CD4-positive, alpha-beta T cell treated with Interleukin-6 for 4 hours (primary cell): ENCODE measurements around the gene IL4I1.
A peak's percentile ranks its signal among the peaks of the same experiment; 100 is the strongest.

ENCODE experiments used
- DNase-seq: peaks from one replicate; pipeline ENCODE4 v3.0.0-alpha.2; 2020; ENCODE audit warnings: mixed read lengths

The IL4I1 gene

DNA sequence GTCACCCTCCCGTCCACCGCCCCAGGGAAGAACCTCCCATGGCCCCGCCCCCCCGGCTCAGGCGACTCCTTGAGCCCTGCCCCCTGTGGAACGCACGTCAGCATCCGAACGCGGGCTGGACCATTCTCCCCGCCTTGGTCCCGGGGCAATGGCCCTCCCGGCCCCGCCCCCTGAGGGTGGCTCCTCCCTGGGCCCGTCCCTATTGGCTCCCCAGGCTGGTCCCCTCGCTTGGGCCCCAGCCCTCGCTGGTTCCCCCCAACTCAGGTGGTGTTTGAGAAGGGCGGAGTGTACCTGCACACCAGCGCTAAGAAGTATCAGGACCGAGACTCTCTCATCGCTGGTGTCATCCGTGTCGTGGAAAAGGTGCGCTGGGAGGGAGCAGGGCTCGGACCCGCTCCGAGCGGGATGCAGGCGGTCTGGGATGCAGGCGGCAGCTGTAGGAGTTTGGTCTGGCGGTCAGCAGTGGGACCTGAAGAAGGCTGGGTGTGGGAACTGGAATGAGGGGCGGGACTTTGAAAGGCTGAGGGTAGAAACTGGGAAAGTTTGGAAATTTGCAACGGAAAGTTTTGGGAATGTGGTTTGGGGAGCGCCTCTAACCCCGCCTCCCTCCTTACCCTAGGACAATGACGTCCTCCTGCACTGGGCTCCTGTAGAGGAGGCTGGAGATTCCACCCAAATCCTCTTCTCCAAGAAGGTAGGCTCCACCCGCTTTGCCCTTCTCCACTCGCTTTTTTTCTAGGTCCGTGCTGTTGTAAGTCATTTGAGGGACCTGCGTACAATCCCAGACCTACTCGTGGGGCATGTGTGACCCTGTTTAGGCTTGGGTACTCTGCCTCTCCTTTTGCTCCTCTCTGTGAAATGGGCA lies 18.6 kb downstream of the IL4I1 start:
- peak; percentile 99 for DNase-seq

DNA sequence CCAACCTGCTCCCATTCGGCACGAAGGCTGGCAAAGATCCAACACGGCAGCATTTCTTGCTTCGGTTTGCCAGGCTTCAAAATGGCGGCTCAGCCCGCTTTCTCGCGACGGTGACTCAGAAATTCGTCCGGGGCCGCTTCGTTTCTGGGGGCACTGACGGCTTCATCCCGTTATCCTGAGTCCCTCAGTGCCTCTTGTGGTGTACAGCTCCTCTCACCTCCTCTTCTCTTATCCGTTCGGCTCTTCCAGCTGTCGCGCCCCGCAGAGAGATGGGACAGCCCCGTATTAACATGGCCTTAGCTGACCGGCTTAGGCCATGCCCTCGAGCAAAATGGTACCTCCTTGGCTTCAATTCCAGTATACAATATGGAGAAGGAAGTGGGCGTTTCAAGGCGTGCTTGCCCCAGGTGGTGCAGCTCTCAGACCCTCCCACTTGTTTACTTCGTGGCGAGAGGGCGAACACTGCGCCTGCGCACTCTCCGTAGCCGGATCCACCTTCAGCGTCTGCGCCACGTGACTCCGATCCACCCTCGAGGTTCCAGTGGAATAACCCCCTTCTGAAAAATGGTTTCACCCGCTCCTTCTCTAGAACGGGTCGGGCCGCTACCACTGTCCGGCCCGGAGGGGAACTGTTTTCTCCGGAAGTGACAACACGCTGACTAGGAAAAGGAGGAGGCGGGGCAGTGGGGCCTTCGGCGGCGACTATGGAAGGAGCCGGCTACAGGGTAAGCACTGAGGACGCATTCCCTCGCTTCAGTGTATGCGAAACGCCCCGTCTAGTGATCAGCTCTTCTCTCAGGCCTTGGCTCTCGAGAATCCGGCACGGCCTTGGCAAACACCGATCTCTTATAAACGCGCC lies 19.4 kb downstream of the IL4I1 start, which contains the start of the genes AKT1S1 and TBC1D17:
Gene AKT1S1 (minus strand): TSS at position 336 of the 859 bp plus-strand sequence. CDS start 4,060 bp downstream, outside the sequence.
Gene TBC1D17 (plus strand): TSS at position 683 of the 859 bp plus-strand sequence. CDS start 22 bp downstream, at position 705.
- DNase-seq, result peak; percentile 99

DNA sequence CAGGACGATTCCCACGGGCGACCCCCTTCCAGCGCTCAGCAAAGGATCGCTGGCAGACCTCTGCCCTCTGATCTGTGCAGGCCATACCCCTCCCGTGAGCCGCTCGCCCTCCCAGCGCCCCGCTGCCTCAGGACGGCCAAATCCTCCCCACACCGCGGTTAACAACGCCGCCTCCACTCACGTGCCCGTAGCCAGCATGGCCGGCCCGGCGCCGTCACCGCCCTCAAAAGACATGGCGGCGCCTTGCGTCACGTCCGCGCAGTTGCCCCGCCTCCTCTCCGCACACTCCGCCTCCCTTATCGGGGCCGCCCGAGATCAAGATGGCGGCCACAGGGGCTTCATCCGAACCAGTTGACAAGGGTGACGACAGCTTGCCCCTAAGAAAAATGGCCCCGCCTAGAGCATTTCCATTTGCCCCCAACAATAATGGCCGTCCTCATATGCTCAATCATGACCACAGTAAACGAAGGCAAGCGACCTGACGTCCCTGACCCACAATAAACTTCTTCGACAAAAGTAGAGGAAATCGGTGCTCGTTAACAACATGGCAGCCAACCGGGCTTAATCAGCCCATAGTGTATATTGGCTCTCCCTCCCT lies 20.2 kb downstream of the IL4I1 start:
- DNase-seq, result peak; percentile 99

- DNase-seq, result peak; percentile 68
These were observed 20.7 kb downstream of the IL4I1 start for GRCh38 chr19:49875857-49876421.

DNA sequence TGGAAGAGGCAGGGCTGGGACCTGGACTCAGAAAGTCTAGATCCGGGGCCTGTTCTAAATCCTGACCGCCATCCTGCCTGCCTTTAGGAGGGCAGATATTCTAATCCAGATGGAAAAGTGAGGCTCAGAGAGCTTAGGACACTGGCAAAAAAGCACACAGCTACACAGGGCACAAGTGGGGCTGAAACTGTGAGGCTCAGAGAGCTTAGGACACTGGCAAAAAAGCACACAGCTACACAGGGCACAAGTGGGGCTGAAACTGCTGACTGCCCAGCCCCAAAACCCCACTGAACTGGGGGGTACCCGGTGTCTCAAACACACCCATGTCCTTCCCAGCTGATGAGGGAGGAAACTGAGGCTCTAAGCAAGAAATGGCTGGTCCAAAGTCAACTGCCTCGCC lies 21.5 kb downstream of the IL4I1 start:
- DNase-seq, result no peak

- DNase-seq, result no peak
These were observed 22.1 kb downstream of the IL4I1 start for GRCh38 chr19:49874503-49875157.

DNA sequence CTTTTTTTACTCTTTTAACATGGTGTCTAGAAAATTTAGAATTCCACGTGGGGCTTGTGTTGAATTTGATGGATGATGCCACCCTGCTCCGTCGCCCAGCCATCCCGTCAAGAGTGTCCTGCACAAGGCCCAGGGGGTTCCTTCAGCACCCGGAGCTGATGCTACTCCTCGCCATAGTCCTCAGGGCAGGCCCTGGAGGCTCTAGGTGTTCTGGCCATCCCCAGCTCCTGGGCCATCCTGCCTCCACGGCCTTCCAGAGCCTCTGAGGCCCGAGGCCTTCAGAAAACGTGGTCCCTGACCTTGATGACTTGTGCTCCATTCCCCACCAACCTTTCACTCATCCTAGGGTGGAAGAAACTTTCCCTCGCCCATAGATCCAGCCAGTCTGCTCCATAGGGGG lies 22.9 kb downstream of the IL4I1 start:
- no peak for DNase-seq

DNA sequence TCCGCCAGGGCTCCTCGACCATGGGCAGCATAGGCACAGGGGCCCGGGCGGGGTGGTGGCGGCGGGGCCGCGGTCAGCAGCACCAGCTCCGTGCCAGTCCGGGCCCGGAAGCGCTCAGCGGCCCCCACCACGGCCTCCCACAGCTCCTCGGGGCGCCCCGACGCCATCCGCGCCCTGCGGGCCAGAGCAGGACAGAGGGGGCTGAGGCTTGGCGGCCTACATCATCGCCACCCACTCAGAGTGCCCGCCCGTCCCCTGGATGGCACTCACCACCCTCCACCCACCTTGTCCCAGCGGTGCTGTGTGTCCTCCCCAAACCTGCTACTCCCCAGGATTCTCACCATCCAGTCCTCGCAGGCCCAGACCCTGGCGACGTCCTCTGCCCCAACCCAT lies 23.6 kb downstream of the IL4I1 start:
- DNase-seq, result no peak

GRCh38 chr19:49872245-49873128 lies 24.2 kb downstream of the IL4I1 start:
- no peak for DNase-seq

GRCh38 chr19:49871349-49871985 lies 25.2 kb downstream of the IL4I1 start:
- no peak for DNase-seq

DNA sequence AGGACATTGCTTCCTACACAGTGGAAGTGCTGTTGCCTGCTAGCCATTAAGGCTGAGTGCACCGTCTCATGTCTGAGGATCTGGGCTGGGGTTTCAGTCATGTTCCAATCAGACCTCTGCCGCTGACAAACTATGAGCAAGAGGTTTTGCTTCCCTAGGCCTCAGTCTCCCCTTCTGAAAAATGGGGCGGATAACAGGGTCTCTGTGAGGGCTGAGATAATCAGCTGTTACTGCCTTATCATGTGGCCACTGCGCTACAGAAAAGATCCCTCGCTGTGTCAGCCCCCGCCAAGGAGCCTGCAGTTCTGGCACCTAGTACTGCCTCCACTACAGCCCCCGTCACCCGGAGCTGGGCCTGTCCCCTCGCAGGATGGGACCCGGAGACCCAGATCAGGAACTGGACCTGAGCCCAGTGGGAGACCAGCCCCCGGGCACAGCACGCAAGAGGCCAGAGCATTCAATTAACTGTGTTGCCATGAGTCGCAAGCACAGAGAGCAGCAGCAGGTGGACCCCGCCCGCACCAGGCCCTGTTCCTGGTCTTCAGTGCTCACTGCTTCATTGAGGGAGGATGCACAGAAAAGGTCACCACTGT lies 26.3 kb downstream of the IL4I1 start:
- DNase-seq, result no peak

- peak; percentile 90 for DNase-seq
These were observed 27.0 kb downstream of the IL4I1 start for GRCh38 chr19:49869484-49870308.

- no peak for DNase-seq
These were observed 27.6 kb downstream of the IL4I1 start for GRCh38 chr19:49869009-49869483.

- peak; percentile 91 for DNase-seq
These were observed 29.5 kb downstream of the IL4I1 start, which contains the start of gene PNKP for GRCh38 chr19:49866933-49867782. Gene PNKP, minus strand, starts transcription at chr19:49867576. Its CDS starts 372 bp downstream, at chr19:49867204.

DNA sequence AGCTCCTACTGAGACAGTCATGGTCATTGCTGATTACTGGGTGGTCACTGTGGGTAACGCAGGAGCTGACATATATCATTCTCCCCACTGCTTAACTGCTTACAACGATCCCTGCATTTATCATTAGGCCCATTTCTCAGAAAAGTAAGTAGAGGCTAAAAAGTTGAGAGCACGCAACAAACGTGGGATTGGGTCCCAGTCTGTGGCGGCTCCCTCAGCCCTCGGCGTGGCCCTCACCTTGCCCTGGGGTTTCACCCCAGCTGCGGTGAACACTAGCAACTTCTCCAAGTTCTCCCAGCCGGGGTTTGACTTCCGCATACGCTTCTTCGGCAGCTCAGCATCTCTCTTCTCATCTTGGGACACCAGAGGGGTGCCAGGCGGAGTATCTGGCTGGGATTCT lies 31.8 kb downstream of the IL4I1 start:
- no peak for DNase-seq

DNA sequence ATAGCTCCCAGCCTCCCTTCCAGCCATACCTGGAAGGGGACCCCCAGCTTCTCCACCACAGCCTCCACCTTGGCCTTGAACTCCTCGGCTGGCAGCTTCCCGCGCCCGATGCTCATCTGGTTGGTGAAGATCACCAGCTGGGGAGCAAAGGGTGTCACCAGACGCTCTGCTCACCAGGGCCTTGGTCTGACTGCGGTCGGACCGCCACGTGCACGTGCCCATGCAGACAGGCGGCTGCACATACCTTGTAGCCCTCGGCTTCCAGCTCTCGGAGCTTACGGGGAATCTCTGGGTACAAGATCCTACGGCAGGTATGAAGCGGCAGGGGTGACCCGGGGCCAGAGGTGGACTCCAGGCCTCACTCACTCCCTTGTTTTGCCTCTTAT lies 32.8 kb downstream of the IL4I1 start:
- DNase-seq, result no peak

- DNase-seq, result no peak
These were observed 33.3 kb downstream of the IL4I1 start for GRCh38 chr19:49863254-49863934.
